GM12892 (cell line): Measurements from ENCODE around the gene LRRC36.

ENCODE experiments used
- POLR2AphosphoS5 ChIP-seq: IDR thresholded peaks from 2 replicates; pipeline ENCODE4 v1.6.1; 2011; ENCODE audit warnings: low read depth, low read length, control low read depth
- TAF1 ChIP-seq: IDR thresholded peaks from 2 replicates; pipeline ENCODE4 v1.6.1; 2011; ENCODE audit warnings: low read depth, mild to moderate bottlenecking, control low read depth, low read length, borderline replicate concordance

GRCh38 chr16:67399218-67399733, 72.7 kb downstream of the LRRC36 start:
- TF ChIP-seq POLR2AphosphoS5 = no peak
- no peak for TF ChIP-seq TAF1
